Osteocyte (in vitro differentiated cells): ENCODE data around the gene CC2D2A. TPM values are rescaled to one million over a fixed set of nuclear protein-coding genes. Genes with fewer than 3 reads are reported as not detected.

Experiments used
- DNase-seq: peaks from one replicate; pipeline ENCODE4 v3.0.0; 2021; ENCODE audit warnings: mixed read lengths; ENCODE audit not compliant: unreplicated experiment; ENCODE audit errors: extremely low spot score
- H3K27ac Mint-ChIP-seq: one replicate; pipeline ENCODE4 v1.8.0; 2021; ENCODE audit warnings: mild to moderate bottlenecking, mixed read lengths; ENCODE audit not compliant: unreplicated experiment
- H3K27me3 Mint-ChIP-seq: one replicate; pipeline ENCODE4 v1.8.0; 2021; ENCODE audit warnings: mixed read lengths; ENCODE audit not compliant: unreplicated experiment
- H3K36me3 Mint-ChIP-seq: one replicate; pipeline ENCODE4 v1.8.0; 2021; ENCODE audit warnings: mixed read lengths; ENCODE audit not compliant: unreplicated experiment
- H3K4me1 Mint-ChIP-seq: one replicate; pipeline ENCODE4 v1.8.0; 2021; ENCODE audit warnings: mixed read lengths; ENCODE audit not compliant: unreplicated experiment
- H3K4me3 Mint-ChIP-seq: one replicate; pipeline ENCODE4 v1.8.0; 2021; ENCODE audit warnings: mild to moderate bottlenecking, moderate library complexity, mixed read lengths; ENCODE audit not compliant: unreplicated experiment
- H3K9me3 Mint-ChIP-seq: one replicate; pipeline ENCODE4 v1.8.0; 2021; ENCODE audit warnings: mixed read lengths; ENCODE audit not compliant: unreplicated experiment
- CTCF ChIP-seq: fragments of 200-600 bp; sonication (generic); IDR thresholded peaks from 2 replicates; pipeline ENCODE4 v1.5.0; 2021; ENCODE audit warnings: antibody characterized with exemption, mild to moderate bottlenecking, moderate library complexity
- total RNA-seq: library from RNA; stranded (reverse); gene quantifications from 2 replicates; pipeline ENCODE4 v1.2.1, GENCODE V29; 2021

The CC2D2A gene
- total RNA-seq, 1 donor from 2014 or later, result 31.2 TPM

GRCh38 chr4:15427701-15428100 is 42.0 kb upstream of the CC2D2A start, which contains the start of gene C1QTNF7:
Gene C1QTNF7, plus strand, starts transcription at chr4:15428033. Its CDS starts 7,711 bp downstream, at chr4:15435744.
- H3K9me3 Mint-ChIP-seq, result no peaks in the 10 kb centered on the region

GRCh38 chr4:15428611-15429010 is 41.1 kb upstream of the CC2D2A start:
- Mint-ChIP-seq H3K27me3 (no peaks in the 10 kb centered on the region), H3K4me3 (no peak overlapping the region), H3K9me3 (no peaks in the 10 kb centered on the region), H3K27ac (no peak overlapping the region), H3K36me3 (no peaks in the 10 kb centered on the region), H3K4me1 (peaks cover under 1% of the 10 kb centered on the region)
- DNase-seq, result no peak
- no peak for TF ChIP-seq CTCF

More at GRCh38 chr4:15427701-15428100, 42.0 kb upstream of the CC2D2A start, which contains the start of gene C1QTNF7:
- DNase-seq, result no peak
- no peak within 1 kb of the TSS for H3K4me3 Mint-ChIP-seq
- H3K27me3 Mint-ChIP-seq, result no peaks in the 10 kb centered on the region
- no peaks in the 10 kb centered on the region for H3K36me3 Mint-ChIP-seq
- no peak for TF ChIP-seq CTCF
- no peak within 1 kb of the TSS for H3K27ac Mint-ChIP-seq
- H3K4me1 Mint-ChIP-seq, result no peaks in the 10 kb centered on the region

- no peak overlapping the region for H3K4me3 Mint-ChIP-seq
- no peaks in the 10 kb centered on the region for H3K36me3 Mint-ChIP-seq
- no peak for TF ChIP-seq CTCF
Measured at GRCh38 chr4:15434091-15434490, 35.6 kb upstream of the CC2D2A start.

GRCh38 chr4:15434676-15435075 is 35.0 kb upstream of the CC2D2A start:
- Mint-ChIP-seq H3K27ac (no peak overlapping the region), H3K4me3 (no peak overlapping the region), H3K4me1 (peaks cover 27% of the 10 kb centered on the region), H3K27me3 (no peaks in the 10 kb centered on the region), H3K9me3 (no peaks in the 10 kb centered on the region), H3K36me3 (no peaks in the 10 kb centered on the region)
- no peak for DNase-seq
- TF ChIP-seq CTCF, result no peak

More at GRCh38 chr4:15434091-15434490, 35.6 kb upstream of the CC2D2A start:
- Mint-ChIP-seq H3K9me3 (no peaks in the 10 kb centered on the region), H3K4me1 (peaks cover 27% of the 10 kb centered on the region), H3K27me3 (no peaks in the 10 kb centered on the region), H3K27ac (peak overlapping the region; percentile 35)
- DNase-seq, result no peak

GRCh38 chr4:15436513-15436912 is 33.2 kb upstream of the CC2D2A start:
- DNase-seq, result no peak
- no peaks in the 10 kb centered on the region for H3K9me3 Mint-ChIP-seq
- no peak for TF ChIP-seq CTCF
- H3K27ac Mint-ChIP-seq, result no peak overlapping the region
- H3K4me1 Mint-ChIP-seq, result peaks cover 27% of the 10 kb centered on the region
- H3K27me3 Mint-ChIP-seq, result no peaks in the 10 kb centered on the region
- no peaks in the 10 kb centered on the region for H3K36me3 Mint-ChIP-seq
- no peak overlapping the region for H3K4me3 Mint-ChIP-seq
